ENCODE results near the gene STK32C. TPM values are rescaled to one million over a fixed set of nuclear protein-coding genes. Genes with fewer than 3 reads are reported as not detected.
"Not testable (repeated sequence)": the region's sequence is repeated elsewhere in the genome, so short reads cannot be mapped to it uniquely, and the experiment has no call there.

Gene STK32C
- total RNA-seq, 2 donors from 2014 or later = 8.4 to 9.9 TPM

GRCh38 chr10:132352462-132353308, 44.9 kb upstream of the STK32C start:
- H3K27ac Mint-ChIP-seq, H3K4me3 Mint-ChIP-seq: not testable (repeated sequence)

GRCh38 chr10:132351611-132352010, 43.9 kb upstream of the STK32C start:
- no peaks in the 10 kb centered on the region for H3K9me3 ChIP-seq (ENCODE audit: control insufficient read depth, low read length)
- peaks cover 2% of the 10 kb centered on the region for H3K36me3 ChIP-seq (ENCODE audit: control insufficient read depth, insufficient read depth, low read length)
- H3K9ac ChIP-seq (ENCODE audit: extremely low read depth, low read length, poor library complexity, severe bottlenecking) = no peak overlapping the region
- Mint-ChIP-seq H3K4me3 (no peak overlapping the region), H3K4me1 (no peaks in the 10 kb centered on the region), H3K36me3 (ENCODE audit: low read depth) (peaks cover 17% of the 10 kb centered on the region), H3K9me3 (no peaks in the 10 kb centered on the region), H3K27me3 (ENCODE audit: insufficient read depth) (no peaks in the 10 kb centered on the region), H3K27ac (no peak overlapping the region)
- no peaks in the 10 kb centered on the region for H3K27me3 ChIP-seq (ENCODE audit: control insufficient read depth, insufficient read depth, low read length, poor library complexity, severe bottlenecking)
- peak; percentile 56 for DNase-seq
- 87 to 90% methylated on average over 16 to 22 of the region's 25 CpGs for WGBS, 2 experiments (ENCODE audit: insufficient coverage in 1 of 2, insufficient read length in 1 of 2)
- no peak overlapping the region for H3K27ac ChIP-seq (ENCODE audit: low read depth, low read length)
- TF ChIP-seq CTCF (conservative IDR thresholded peaks at IDR 0.05) = no peak
- no peaks in the 10 kb centered on the region for H3K4me1 ChIP-seq (ENCODE audit: control insufficient read depth, insufficient read depth, low read length)
- no peak overlapping the region for H3K4me3 ChIP-seq (ENCODE audit: low read length)

More at GRCh38 chr10:132352462-132353308, 44.9 kb upstream of the STK32C start:
- H3K9me3 Mint-ChIP-seq; H3K27me3 Mint-ChIP-seq (ENCODE audit: insufficient read depth); H3K4me1 Mint-ChIP-seq; H3K4me1 ChIP-seq (ENCODE audit: control insufficient read depth, insufficient read depth, low read length); H3K4me3 ChIP-seq (ENCODE audit: low read length); H3K9ac ChIP-seq (ENCODE audit: extremely low read depth, low read length, poor library complexity, severe bottlenecking); H3K27me3 ChIP-seq (ENCODE audit: control insufficient read depth, insufficient read depth, low read length, poor library complexity, severe bottlenecking); H3K36me3 ChIP-seq (ENCODE audit: control insufficient read depth, insufficient read depth, low read length); H3K9me3 ChIP-seq (ENCODE audit: control insufficient read depth, low read length): not testable (repeated sequence)
- WGBS, 2 experiments (ENCODE audit: insufficient coverage in 1 of 2, insufficient read length in 1 of 2) = 37 to 43% methylated on average over 20 to 38 of the region's 44 CpGs
- peak overlapping the region; percentile 38 for H3K27ac ChIP-seq (ENCODE audit: low read depth, low read length)
- H3K36me3 Mint-ChIP-seq (ENCODE audit: low read depth) = peaks cover 13% of the 10 kb centered on the region
- TF ChIP-seq CTCF (conservative IDR thresholded peaks at IDR 0.05) = peak; percentile 83
- peak; percentile 94 for DNase-seq

GRCh38 chr10:132350946-132351345, 43.2 kb upstream of the STK32C start:
- WGBS, 2 experiments (ENCODE audit: insufficient coverage in 1 of 2, insufficient read length in 1 of 2) = 91 to 92% methylated on average over 15 to 17 of the region's 17 CpGs
- Mint-ChIP-seq H3K4me3 (no peak overlapping the region), H3K9me3 (no peaks in the 10 kb centered on the region), H3K36me3 (ENCODE audit: low read depth) (peaks cover 18% of the 10 kb centered on the region), H3K27me3 (ENCODE audit: insufficient read depth) (no peaks in the 10 kb centered on the region), H3K27ac (no peak overlapping the region), H3K4me1 (no peaks in the 10 kb centered on the region)
- H3K27me3 ChIP-seq (ENCODE audit: control insufficient read depth, insufficient read depth, low read length, poor library complexity, severe bottlenecking) = no peaks in the 10 kb centered on the region
- no peak overlapping the region for H3K9ac ChIP-seq (ENCODE audit: extremely low read depth, low read length, poor library complexity, severe bottlenecking)
- DNase-seq = peak; percentile 35
- H3K27ac ChIP-seq (ENCODE audit: low read depth, low read length) = no peak overlapping the region
- H3K36me3 ChIP-seq (ENCODE audit: control insufficient read depth, insufficient read depth, low read length) = peaks cover 2% of the 10 kb centered on the region
- no peaks in the 10 kb centered on the region for H3K4me1 ChIP-seq (ENCODE audit: control insufficient read depth, insufficient read depth, low read length)
- no peaks in the 10 kb centered on the region for H3K9me3 ChIP-seq (ENCODE audit: control insufficient read depth, low read length)
- no peak overlapping the region for H3K4me3 ChIP-seq (ENCODE audit: low read length)
- no peak for TF ChIP-seq CTCF (conservative IDR thresholded peaks at IDR 0.05)

Measured in endodermal cell (in vitro differentiated cells).